GM23338 (cell line): ENCODE measurements around the gene CEP350. TPM values are rescaled to one million over a fixed set of nuclear protein-coding genes. Genes with fewer than 3 reads are reported as not detected.

Experiments
- ATAC-seq: fragments of 200-7000 bp; cut with Tn5 transposase; 3 replicates; pipeline ENCODE4 v1.9.1; 2020
- DNase-seq: peaks from one replicate; pipeline ENCODE4 v3.0.0-alpha.2; 2015; ENCODE audit warnings: low spot score
- H2AFZ ChIP-seq: fragments of 200-600 bp; sonication (generic); 2 replicates; pipeline ENCODE4 v1.8.0; 2016; ENCODE audit warnings: antibody characterized with exemption, mild to moderate bottlenecking, moderate library complexity
- H3F3A ChIP-seq: fragments of 200-600 bp; sonication (generic); replicated peaks from 2 replicates; pipeline ENCODE4 v1.8.0; 2017; ENCODE audit warnings: antibody characterized with exemption, mixed run types, low read depth
- H3K27ac ChIP-seq: fragments of 200-600 bp; sonication (generic); 2 replicates; pipeline ENCODE4 v1.6.1; 2016; ENCODE audit warnings: low read depth
- H3K27me3 ChIP-seq: fragments of 200-600 bp; sonication (generic); 2 replicates; pipeline ENCODE4 v1.8.0; 2016; ENCODE audit warnings: mild to moderate bottlenecking, mixed run types, moderate library complexity; ENCODE audit not compliant: insufficient read depth
- H3K36me3 ChIP-seq: fragments of 200-600 bp; sonication (generic); 2 replicates; pipeline ENCODE4 v1.8.0; 2016; ENCODE audit warnings: mild to moderate bottlenecking; ENCODE audit not compliant: insufficient read depth
- H3K4me1 ChIP-seq: fragments of 200-600 bp; sonication (generic); 2 replicates; pipeline ENCODE4 v1.8.0; 2016; ENCODE audit warnings: mild to moderate bottlenecking, moderate library complexity; ENCODE audit not compliant: insufficient read depth
- H3K4me2 ChIP-seq: fragments of 200-600 bp; sonication (generic); 2 replicates; pipeline ENCODE4 v1.7.1; 2017; ENCODE audit warnings: mixed run types
- H3K4me3 ChIP-seq: fragments of 200-600 bp; sonication (generic); 2 replicates; pipeline ENCODE4 v1.6.1; 2016; ENCODE audit warnings: mixed run types
- H3K79me2 ChIP-seq: fragments of 200-600 bp; sonication (generic); replicated peaks from 2 replicates; pipeline ENCODE4 v1.8.0; 2017; ENCODE audit warnings: mild to moderate bottlenecking; ENCODE audit not compliant: insufficient read depth
- H3K9me2 ChIP-seq: fragments of 200-600 bp; sonication (generic); 2 replicates; pipeline ENCODE4 v1.8.0; 2017; ENCODE audit not compliant: insufficient read depth
- H4K20me1 ChIP-seq: fragments of 200-600 bp; sonication (generic); replicated peaks from 2 replicates; pipeline ENCODE4 v1.8.0; 2017; ENCODE audit warnings: mild to moderate bottlenecking; ENCODE audit not compliant: insufficient read depth
- H3K27ac Mint-ChIP-seq: 2 replicates; pipeline ENCODE4 v1.8.0; 2020; ENCODE audit warnings: inconsistent platforms, mild to moderate bottlenecking, moderate library complexity, mixed read lengths
- H3K27me3 Mint-ChIP-seq: 3 replicates; pipeline ENCODE4 v1.8.0; 2022; ENCODE audit warnings: low read depth, mild to moderate bottlenecking, moderate library complexity, mixed read lengths, inconsistent platforms; ENCODE audit not compliant: insufficient read depth, poor library complexity
- H3K36me3 Mint-ChIP-seq: 3 replicates; pipeline ENCODE4 v1.8.0; 2021; ENCODE audit warnings: low read depth, mild to moderate bottlenecking, inconsistent platforms, moderate library complexity, mixed read lengths
- H3K4me1 Mint-ChIP-seq: 3 replicates; pipeline ENCODE4 v1.8.0; 2020; ENCODE audit warnings: mild to moderate bottlenecking, inconsistent platforms, mixed read lengths
- H3K4me3 Mint-ChIP-seq: 3 replicates; pipeline ENCODE4 v1.8.0; 2021; ENCODE audit warnings: moderate library complexity, mild to moderate bottlenecking, inconsistent platforms, mixed read lengths
- H3K9me3 Mint-ChIP-seq: 3 replicates; pipeline ENCODE4 v1.8.0; 2020; ENCODE audit warnings: moderate library complexity, mild to moderate bottlenecking, inconsistent platforms, mixed read lengths
- polyA plus RNA-seq: library from polyadenylated mRNA; unstranded; fragments of >200 nt; fragmentation: Nextera tagmentation; extraction: Ambion mirVana; gene quantifications from 2 replicates; pipeline ENCODE4 v1.2.1, GENCODE V29; 2016
- total RNA-seq: library from RNA; depleted of rRNA; stranded (reverse); fragments of >200 nt; shearing (Covaris generic); gene quantifications from 2 replicates; pipeline ENCODE4 v1.2.3, GENCODE V29; 2014
- TF ChIP-seq, protein P1 (sequence below): IDR thresholded peaks from one replicate; pipeline ENCODE4 v1.6.1; 2018; ENCODE audit warnings: antibody characterized with exemption; ENCODE audit not compliant: unreplicated experiment
- TF ChIP-seq, protein P2 (sequence below): fragments of 250-450 bp; sonication (Bioruptor Pico); IDR thresholded peaks from 2 replicates; pipeline ENCODE4 v1.5.0; 2020; ENCODE audit warnings: mild to moderate bottlenecking, moderate library complexity

CEP350 gene
- total and polyA plus RNA-seq, 2 experiments from 2014 or later = 23.4 to 36.8 TPM

DNA sequence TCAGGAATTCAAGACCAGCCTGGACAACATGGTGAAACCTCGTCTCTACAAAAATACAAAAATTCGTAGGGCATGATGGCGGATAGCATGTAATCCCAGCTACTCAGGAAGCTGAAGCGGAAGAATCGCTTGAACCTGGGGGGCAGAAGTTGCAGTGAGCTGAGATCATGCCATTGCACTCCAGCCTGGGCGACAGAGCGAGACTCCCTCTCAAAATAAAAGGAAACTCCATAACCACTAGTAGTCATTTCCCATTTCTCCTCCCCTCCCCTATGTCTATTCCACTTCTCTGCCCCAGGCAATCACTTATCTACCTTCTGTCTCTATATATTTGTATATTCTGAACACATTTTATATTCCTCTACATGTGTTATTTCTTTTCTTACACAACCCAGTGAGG is 4.0 kb upstream of the CEP350 start:
- DNase-seq = no peak
- Histone ChIP-seq H3K27me3 (no peaks in the 10 kb centered on the region), H3F3A (0 out of 2 replicates have a peak, but pooled peaks cover 3% of the 10 kb centered on the region), H3K79me2 (peaks cover 4% of the 10 kb centered on the region), H3K9me2 (no peaks in the 10 kb centered on the region), H3K27ac (no peak overlapping the region), H3K36me3 (no peaks in the 10 kb centered on the region), H3K4me2 (no peak overlapping the region), H3K4me1 (peaks cover 5% of the 10 kb centered on the region; the same call in 1 of the 2 replicates), H3K4me3 (no peak overlapping the region), H4K20me1 (0 out of 2 replicates have a peak, but pooled peaks cover 1% of the 10 kb centered on the region), H2AFZ (no peak overlapping the region)
- no peaks in the 10 kb centered on the region for H3K36me3 Mint-ChIP-seq
- no peak overlapping the region for H3K4me3 Mint-ChIP-seq
- no peaks in the 10 kb centered on the region for H3K9me3 Mint-ChIP-seq
- TF ChIP-seq, protein P1, sequence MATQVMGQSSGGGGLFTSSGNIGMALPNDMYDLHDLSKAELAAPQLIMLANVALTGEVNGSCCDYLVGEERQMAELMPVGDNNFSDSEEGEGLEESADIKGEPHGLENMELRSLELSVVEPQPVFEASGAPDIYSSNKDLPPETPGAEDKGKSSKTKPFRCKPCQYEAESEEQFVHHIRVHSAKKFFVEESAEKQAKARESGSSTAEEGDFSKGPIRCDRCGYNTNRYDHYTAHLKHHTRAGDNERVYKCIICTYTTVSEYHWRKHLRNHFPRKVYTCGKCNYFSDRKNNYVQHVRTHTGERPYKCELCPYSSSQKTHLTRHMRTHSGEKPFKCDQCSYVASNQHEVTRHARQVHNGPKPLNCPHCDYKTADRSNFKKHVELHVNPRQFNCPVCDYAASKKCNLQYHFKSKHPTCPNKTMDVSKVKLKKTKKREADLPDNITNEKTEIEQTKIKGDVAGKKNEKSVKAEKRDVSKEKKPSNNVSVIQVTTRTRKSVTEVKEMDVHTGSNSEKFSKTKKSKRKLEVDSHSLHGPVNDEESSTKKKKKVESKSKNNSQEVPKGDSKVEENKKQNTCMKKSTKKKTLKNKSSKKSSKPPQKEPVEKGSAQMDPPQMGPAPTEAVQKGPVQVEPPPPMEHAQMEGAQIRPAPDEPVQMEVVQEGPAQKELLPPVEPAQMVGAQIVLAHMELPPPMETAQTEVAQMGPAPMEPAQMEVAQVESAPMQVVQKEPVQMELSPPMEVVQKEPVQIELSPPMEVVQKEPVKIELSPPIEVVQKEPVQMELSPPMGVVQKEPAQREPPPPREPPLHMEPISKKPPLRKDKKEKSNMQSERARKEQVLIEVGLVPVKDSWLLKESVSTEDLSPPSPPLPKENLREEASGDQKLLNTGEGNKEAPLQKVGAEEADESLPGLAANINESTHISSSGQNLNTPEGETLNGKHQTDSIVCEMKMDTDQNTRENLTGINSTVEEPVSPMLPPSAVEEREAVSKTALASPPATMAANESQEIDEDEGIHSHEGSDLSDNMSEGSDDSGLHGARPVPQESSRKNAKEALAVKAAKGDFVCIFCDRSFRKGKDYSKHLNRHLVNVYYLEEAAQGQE = no peak
- TF ChIP-seq, protein P2, sequence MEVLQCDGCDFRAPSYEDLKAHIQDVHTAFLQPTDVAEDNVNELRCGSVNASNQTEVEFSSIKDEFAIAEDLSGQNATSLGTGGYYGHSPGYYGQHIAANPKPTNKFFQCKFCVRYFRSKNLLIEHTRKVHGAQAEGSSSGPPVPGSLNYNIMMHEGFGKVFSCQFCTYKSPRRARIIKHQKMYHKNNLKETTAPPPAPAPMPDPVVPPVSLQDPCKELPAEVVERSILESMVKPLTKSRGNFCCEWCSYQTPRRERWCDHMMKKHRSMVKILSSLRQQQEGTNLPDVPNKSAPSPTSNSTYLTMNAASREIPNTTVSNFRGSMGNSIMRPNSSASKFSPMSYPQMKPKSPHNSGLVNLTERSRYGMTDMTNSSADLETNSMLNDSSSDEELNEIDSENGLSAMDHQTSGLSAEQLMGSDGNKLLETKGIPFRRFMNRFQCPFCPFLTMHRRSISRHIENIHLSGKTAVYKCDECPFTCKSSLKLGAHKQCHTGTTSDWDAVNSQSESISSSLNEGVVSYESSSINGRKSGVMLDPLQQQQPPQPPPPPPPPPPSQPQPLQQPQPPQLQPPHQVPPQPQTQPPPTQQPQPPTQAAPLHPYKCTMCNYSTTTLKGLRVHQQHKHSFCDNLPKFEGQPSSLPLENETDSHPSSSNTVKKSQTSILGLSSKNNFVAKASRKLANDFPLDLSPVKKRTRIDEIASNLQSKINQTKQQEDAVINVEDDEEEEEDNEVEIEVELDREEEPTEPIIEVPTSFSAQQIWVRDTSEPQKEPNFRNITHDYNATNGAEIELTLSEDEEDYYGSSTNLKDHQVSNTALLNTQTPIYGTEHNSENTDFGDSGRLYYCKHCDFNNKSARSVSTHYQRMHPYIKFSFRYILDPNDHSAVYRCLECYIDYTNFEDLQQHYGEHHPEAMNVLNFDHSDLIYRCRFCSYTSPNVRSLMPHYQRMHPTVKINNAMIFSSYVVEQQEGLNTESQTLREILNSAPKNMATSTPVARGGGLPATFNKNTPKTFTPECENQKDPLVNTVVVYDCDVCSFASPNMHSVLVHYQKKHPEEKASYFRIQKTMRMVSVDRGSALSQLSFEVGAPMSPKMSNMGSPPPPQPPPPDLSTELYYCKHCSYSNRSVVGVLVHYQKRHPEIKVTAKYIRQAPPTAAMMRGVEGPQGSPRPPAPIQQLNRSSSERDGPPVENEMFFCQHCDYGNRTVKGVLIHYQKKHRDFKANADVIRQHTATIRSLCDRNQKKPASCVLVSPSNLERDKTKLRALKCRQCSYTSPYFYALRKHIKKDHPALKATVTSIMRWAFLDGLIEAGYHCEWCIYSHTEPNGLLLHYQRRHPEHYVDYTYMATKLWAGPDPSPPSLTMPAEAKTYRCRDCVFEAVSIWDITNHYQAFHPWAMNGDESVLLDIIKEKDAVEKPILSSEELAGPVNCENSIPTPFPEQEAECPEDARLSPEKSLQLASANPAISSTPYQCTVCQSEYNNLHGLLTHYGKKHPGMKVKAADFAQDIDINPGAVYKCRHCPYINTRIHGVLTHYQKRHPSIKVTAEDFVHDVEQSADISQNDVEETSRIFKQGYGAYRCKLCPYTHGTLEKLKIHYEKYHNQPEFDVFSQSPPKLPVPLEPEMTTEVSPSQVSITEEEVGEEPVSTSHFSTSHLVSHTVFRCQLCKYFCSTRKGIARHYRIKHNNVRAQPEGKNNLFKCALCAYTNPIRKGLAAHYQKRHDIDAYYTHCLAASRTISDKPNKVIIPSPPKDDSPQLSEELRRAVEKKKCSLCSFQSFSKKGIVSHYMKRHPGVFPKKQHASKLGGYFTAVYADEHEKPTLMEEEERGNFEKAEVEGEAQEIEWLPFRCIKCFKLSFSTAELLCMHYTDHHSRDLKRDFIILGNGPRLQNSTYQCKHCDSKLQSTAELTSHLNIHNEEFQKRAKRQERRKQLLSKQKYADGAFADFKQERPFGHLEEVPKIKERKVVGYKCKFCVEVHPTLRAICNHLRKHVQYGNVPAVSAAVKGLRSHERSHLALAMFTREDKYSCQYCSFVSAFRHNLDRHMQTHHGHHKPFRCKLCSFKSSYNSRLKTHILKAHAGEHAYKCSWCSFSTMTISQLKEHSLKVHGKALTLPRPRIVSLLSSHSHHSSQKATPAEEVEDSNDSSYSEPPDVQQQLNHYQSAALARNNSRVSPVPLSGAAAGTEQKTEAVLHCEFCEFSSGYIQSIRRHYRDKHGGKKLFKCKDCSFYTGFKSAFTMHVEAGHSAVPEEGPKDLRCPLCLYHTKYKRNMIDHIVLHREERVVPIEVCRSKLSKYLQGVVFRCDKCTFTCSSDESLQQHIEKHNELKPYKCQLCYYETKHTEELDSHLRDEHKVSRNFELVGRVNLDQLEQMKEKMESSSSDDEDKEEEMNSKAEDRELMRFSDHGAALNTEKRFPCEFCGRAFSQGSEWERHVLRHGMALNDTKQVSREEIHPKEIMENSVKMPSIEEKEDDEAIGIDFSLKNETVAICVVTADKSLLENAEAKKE (CRISPR knock-in tag) = no peak
- H3K4me1 Mint-ChIP-seq = 0 out of 3 replicates have a peak, but pooled peaks cover 3% of the 10 kb centered on the region
- H3K27me3 Mint-ChIP-seq = peaks cover 4% of the 10 kb centered on the region
- no peak for ATAC-seq
- no peak overlapping the region for H3K27ac Mint-ChIP-seq
